ENCODE measurements around the gene TGM4.
A peak's percentile ranks its signal among the peaks of the same experiment; 100 is the strongest.

The TGM4 gene

DNA sequence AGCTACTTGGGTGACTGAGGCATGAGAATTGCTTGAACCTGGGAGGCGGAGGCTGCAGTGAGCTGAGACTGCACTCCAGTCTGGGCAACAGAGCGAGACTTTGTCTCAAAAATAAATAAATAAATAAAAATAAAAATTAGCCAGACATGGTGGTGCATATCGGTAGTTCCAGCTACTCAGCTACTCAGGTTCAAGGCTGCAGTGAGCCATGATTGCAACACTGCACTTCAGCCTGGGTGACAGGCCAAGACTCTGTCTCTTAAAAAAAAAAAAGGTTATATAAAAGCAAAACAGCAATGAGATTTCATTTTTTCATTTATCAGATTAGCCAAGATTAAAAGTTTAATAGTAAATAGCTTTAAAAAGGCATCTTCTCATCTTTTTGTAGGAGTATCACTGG lies 2.9 kb downstream of the TGM4 start:
- no peak overlapping the region for H3K4me3 ChIP-seq (ENCODE audit: low read length)
- no peak for DNase-seq (ENCODE audit: low read depth)
- TF ChIP-seq, protein P1, sequence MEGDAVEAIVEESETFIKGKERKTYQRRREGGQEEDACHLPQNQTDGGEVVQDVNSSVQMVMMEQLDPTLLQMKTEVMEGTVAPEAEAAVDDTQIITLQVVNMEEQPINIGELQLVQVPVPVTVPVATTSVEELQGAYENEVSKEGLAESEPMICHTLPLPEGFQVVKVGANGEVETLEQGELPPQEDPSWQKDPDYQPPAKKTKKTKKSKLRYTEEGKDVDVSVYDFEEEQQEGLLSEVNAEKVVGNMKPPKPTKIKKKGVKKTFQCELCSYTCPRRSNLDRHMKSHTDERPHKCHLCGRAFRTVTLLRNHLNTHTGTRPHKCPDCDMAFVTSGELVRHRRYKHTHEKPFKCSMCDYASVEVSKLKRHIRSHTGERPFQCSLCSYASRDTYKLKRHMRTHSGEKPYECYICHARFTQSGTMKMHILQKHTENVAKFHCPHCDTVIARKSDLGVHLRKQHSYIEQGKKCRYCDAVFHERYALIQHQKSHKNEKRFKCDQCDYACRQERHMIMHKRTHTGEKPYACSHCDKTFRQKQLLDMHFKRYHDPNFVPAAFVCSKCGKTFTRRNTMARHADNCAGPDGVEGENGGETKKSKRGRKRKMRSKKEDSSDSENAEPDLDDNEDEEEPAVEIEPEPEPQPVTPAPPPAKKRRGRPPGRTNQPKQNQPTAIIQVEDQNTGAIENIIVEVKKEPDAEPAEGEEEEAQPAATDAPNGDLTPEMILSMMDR (conservative IDR thresholded peaks at IDR 0.05; ENCODE audit: low read length), result no peak

DNA sequence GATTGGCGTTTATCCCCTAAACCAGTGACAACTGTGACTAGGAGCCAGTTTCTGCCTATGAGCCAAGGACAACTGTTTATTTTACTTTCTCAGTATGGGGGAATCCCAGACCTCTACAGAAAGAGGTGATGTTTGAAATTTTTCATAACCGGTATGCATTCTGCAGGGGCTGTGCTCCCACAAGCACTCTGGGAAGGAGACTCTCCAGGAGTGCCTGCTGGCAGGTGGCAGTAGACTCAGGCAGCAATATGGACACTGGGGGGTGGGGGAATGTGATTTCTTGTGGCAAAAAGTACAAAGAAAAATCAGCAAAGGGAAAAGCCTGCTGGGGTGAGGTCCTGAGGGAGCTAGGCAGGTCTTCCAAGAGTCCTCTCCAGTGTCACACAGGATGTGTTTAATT lies 5.9 kb downstream of the TGM4 start:
- DNase-seq (ENCODE audit: low read depth), result no peak
- TF ChIP-seq, protein P1 (conservative IDR thresholded peaks at IDR 0.05; ENCODE audit: low read length), result no peak
- no peak overlapping the region for H3K4me3 ChIP-seq (ENCODE audit: low read length)

DNA sequence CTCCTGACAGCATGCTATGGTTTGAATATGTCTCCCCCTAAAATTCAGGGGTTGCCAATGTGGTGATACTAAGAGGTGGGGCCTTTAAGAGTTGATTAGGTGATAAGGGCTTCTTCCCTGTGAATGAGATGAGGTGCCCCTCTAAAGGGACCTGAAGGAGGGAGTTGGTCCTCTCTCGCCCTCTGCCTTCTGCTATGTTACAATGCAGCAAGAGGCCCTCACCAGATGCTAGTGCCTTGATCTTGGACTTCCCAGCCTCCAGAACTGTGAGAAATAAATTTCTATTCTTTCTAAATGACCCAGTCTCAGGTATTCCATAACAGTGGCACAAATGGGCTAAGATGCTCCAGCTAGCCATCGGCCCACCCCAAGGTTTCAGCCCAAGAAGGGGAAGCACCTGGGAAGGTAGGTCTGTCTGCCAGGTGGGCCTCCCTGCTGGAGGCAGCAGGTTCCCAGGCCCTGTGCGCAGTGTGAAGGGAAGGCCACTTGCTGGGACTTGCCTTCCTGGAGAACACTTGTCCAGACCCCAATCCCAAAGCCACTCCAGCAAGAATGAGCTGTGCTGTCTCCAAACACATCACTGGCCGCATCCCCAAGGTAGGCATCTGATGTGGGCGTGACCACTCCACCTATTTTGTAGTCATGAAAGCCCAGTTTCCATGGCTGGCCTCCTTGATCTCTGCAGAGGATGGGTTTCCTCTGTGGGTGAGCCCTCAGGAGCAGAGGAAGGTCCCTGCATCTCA lies 9.0 kb downstream of the TGM4 start:
- no peak overlapping the region for H3K4me3 ChIP-seq (ENCODE audit: low read length)
- no peak for DNase-seq (ENCODE audit: low read depth)
- TF ChIP-seq, protein P1 (conservative IDR thresholded peaks at IDR 0.05; ENCODE audit: low read length), result no peak

DNA sequence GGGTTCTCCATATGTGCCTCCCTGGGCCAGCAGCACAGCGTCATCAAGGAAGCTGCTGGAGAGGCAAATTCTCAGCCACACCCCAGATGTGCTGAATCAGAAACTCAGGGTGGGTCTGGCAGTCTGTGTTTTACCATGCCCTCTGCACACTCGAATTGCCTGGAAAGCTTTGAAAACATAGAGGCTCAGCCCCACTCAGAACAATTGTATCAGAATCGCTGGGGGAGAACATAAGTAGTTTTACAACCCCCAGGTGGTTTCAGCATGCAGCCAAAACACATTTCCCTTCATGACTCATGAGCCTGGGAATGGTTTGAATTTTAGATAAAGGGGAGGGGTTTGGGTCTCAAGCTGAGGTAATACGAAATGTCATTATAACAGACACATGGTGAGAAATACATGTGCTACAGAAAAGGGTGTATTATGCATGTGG lies 9.6 kb downstream of the TGM4 start:
- no peak overlapping the region for H3K4me3 ChIP-seq (ENCODE audit: low read length)
- TF ChIP-seq, protein P1 (conservative IDR thresholded peaks at IDR 0.05; ENCODE audit: low read length), result no peak
- DNase-seq (ENCODE audit: low read depth), result peak; percentile 95

DNA sequence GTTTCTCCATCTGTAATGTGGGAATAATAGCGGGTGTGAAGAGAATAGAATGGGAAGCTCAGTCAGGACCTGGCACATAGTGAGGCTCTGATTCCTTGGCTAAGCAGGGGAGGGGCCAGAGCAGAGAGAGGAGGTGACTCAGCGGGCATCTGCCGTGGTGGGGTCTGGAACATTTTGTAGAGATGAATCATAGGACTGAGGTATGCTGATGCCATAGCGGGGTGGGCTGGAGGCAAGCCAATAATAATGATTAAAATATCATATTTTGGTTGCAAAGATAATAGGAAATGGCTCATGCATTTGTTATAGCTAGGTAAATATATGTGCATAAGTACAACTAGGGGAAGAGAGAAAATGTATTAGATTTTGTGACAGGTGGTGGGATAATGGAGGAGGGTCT lies 11.2 kb downstream of the TGM4 start:
- TF ChIP-seq, protein P1 (conservative IDR thresholded peaks at IDR 0.05; ENCODE audit: low read length), result no peak
- DNase-seq (ENCODE audit: low read depth), result peak; percentile 88
- H3K4me3 ChIP-seq (ENCODE audit: low read length), result no peak overlapping the region

DNA sequence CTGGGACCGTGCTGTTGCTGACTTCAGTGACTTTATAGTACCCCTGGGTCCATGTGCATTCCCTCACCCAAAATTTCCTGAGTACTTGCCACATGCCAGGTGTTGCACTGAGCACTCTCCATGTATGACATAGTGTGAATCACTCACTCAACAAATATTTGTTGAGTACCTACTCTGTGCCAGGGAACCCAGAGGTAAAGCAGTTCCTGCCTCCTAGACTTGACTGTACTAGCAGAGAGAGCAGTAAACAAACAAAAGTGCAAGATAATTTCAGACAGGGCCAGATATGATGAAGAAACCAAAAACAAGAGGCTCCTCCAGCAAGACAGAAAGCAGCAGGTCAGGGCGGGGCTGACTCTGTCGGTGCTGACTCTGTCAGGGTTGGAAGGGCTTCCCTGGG lies 12.2 kb downstream of the TGM4 start:
- H3K4me3 ChIP-seq (ENCODE audit: low read length), result no peak overlapping the region
- no peak for DNase-seq (ENCODE audit: low read depth)
- TF ChIP-seq, protein P1 (conservative IDR thresholded peaks at IDR 0.05; ENCODE audit: low read length), result no peak

DNA sequence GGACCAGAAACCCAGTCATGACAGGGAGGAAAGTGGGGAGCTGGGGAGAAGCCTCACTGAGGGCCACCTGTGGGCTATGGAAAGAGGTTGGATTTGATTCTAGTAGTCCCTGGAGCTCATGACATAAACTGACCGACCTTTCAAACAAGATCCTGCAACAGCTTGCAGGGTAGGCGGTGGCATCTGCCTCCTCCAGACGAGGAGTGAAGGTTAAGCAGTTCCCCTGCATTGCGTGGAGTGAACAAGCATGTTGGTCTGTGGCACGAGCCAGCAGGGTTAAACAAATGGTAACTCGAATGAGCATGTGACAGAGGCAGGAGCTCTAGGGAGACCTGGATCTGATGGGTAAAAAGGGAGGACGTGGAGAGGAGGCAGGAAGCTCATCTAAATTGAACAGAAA lies 12.7 kb downstream of the TGM4 start:
- TF ChIP-seq, protein P1 (conservative IDR thresholded peaks at IDR 0.05; ENCODE audit: low read length), result no peak
- no peak for DNase-seq (ENCODE audit: low read depth)
- H3K4me3 ChIP-seq (ENCODE audit: low read length), result no peak overlapping the region
